Body of pancreas (tissue), 4 donors: ENCODE data around the gene ADCY3. TPM values are rescaled to one million over a fixed set of nuclear protein-coding genes. Genes with fewer than 3 reads are reported as not detected.

ENCODE experiments used
- ATAC-seq: fragments of 150-250 bp; one replicate; pipeline ENCODE4 v1.9.1; 2016
- DNase-seq, 4 donors: peaks; one replicate each; pipeline ENCODE4 v3.0.0-alpha.2; 2019
- H3K27ac ChIP-seq, 4 donors: fragments of 200-600 bp; sonication (generic); 1 replicate in 3 of 4; 2 replicates in 1 of 4; pipeline versions ENCODE4 v1.5.1 to v1.6.1; 2016 to 2019; ENCODE audit warnings: mild to moderate bottlenecking in 1 of 4, mixed read lengths in 1 of 4, moderate library complexity in 1 of 4
- H3K27me3 ChIP-seq, 2 donors: fragments of 200-600 bp; sonication (generic); one replicate each; pipeline ENCODE4 v1.6.0; 2016; ENCODE audit warnings: mild to moderate bottlenecking in 1 of 2
- H3K36me3 ChIP-seq, 2 donors: fragments of 200-600 bp; sonication (generic); replicated peaks in 1 of 2; 2 replicates each; pipeline ENCODE4 v1.5.1; 2016; ENCODE audit warnings: low read depth in 2 of 2; ENCODE audit not compliant: insufficient read depth in 1 of 2
- H3K4me1 ChIP-seq: fragments of 200-600 bp; sonication (generic); one replicate; pipeline ENCODE4 v1.6.0; 2016
- H3K4me3 ChIP-seq, 2 donors: fragments of 200-600 bp; sonication (generic); 1 replicate in 1 of 2; 2 replicates in 1 of 2; pipeline ENCODE4 v1.5.1; 2016 to 2019
- H3K9me3 ChIP-seq, 3 donors: fragments of 200-600 bp; sonication (generic); 1 replicate in 2 of 3; 2 replicates in 1 of 3; pipeline ENCODE4 v1.5.1; 2016
- CTCF ChIP-seq, 7 experiments: fragments of 450-650 bp in 4 of 7; fragments of 200-600 bp in 3 of 7; sonication (generic) in 3 of 7; IDR thresholded peaks; one replicate each; pipeline ENCODE4 v1.5.1; 2016 to 2019; ENCODE audit warnings: antibody characterized with exemption in 7 of 7
- POLR2A ChIP-seq, 3 donors: fragments of 450-650 bp; IDR thresholded peaks; one replicate each; pipeline ENCODE4 v1.6.1; 2016; ENCODE audit warnings: antibody characterized with exemption in 3 of 3, mild to moderate bottlenecking in 2 of 3
- WGBS, 2 donors: methylation state at CpG; one replicate each; pipeline ENCODE4 v1.1.5; 2017; 5-methylcytosine and 5-hydroxymethylcytosine counted together
- intact Hi-C: fragments of 100-400 bp; cut with DNase I; formaldehyde crosslinking; loops from one replicate; pipeline ENCODE4 v1.15.1; 2023
- total RNA-seq, 2 donors: library from RNA; depleted of rRNA; stranded (reverse); fragments of >200 nt; gene quantifications; one replicate each; pipeline ENCODE4 v1.1.0, GENCODE V29; 2016

Gene ADCY3
- total RNA-seq, 2 donors from 2014 or later = 17.1 to 63.9 TPM

GRCh38 chr2:24834733-24835395 lies 85.2 kb downstream of the ADCY3 start:
- Histone ChIP-seq H3K4me1 (peaks cover 4% of the 10 kb centered on the region), H3K4me3 (no peak overlapping the region), H3K27me3 (no peaks in the 10 kb centered on the region), H3K36me3 (no peaks in the 10 kb centered on the region), H3K9me3 (no peaks in the 10 kb centered on the region), H3K27ac (no peak overlapping the region)
- no peak for DNase-seq
- WGBS, 2 donors = 91% methylated on average over 20 of the region's 20 CpGs
- ATAC-seq = no peak
- TF ChIP-seq POLR2A (IDR thresholded peaks at IDR 0.05) (no peak), CTCF (IDR thresholded peaks at IDR 0.05) (no peak)
- intact Hi-C loops = no loop called here

DNA sequence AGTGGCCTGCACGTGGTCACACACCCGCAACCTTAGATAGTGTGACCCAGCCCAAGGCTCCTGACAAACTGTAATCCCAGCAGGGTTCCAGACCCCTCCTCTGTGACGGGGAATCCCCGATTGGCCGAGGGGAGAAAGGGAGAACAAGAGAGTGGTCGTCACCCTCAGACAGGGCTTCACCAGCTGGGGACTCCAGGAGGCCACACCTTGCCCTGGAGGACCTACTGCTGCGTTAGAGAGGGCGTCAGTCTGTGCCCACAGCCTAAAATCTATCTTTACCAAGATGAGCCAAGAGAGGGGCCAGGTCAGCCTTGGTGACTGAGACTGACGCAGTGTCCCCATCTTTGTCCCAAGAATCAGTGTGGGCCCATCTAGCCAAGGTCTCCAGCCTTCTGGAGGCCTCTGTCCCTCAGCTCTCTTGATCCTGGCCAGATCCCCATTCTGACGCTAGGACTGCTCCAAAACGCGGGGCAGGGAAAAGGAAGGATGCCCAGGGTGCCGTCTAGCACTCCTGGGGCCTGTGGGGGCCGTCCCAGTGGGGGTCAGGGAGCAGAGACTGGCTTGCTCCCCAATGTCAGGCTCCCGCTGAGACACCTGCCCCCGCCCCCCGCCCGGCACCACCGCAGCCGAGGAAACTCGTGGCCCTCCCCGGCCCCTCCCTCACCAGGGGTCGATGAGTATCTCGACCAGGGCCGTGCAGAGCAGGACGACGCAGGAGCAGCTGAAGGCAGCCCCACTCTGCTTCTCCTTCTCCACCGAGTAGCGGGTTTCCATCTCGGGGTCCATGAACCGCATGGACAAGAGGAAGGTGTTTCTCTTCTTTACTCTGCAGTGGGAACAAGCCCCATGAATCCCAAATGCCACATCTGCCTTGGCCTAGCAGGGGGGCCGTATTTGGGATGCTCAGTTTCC lies 86.0 kb downstream of the ADCY3 start:
- Histone ChIP-seq H3K27me3 (no peaks in the 10 kb centered on the region), H3K27ac (no peak overlapping the region), H3K9me3 (no peaks in the 10 kb centered on the region), H3K4me1 (peaks cover 4% of the 10 kb centered on the region), H3K4me3 (no peak overlapping the region), H3K36me3 (no peaks in the 10 kb centered on the region)
- ATAC-seq = no peak
- DNase-seq = no peak
- no peak for TF ChIP-seq CTCF (IDR thresholded peaks at IDR 0.05)
- TF ChIP-seq POLR2A (IDR thresholded peaks at IDR 0.05) = no peak
- intact Hi-C loops = no loop called here
- WGBS, 2 donors = 87 to 92% methylated on average over 11 to 30 of the region's 32 CpGs

GRCh38 chr2:24832931-24833701 lies 86.9 kb downstream of the ADCY3 start:
- ATAC-seq (no peak), DNase-seq (no peak)
- no peaks in the 10 kb centered on the region for H3K9me3 ChIP-seq
- no peak overlapping the region for H3K4me3 ChIP-seq
- 90 to 92% methylated on average over 22 of the region's 22 CpGs for WGBS, 2 donors
- peaks cover 4% of the 10 kb centered on the region for H3K4me1 ChIP-seq
- no peak for TF ChIP-seq POLR2A (IDR thresholded peaks at IDR 0.05)
- no peak for TF ChIP-seq CTCF (IDR thresholded peaks at IDR 0.05)
- no peaks in the 10 kb centered on the region for H3K27me3 ChIP-seq
- H3K36me3 ChIP-seq = no peaks in the 10 kb centered on the region
- no peak overlapping the region for H3K27ac ChIP-seq
- intact Hi-C loops = no loop called here

DNA sequence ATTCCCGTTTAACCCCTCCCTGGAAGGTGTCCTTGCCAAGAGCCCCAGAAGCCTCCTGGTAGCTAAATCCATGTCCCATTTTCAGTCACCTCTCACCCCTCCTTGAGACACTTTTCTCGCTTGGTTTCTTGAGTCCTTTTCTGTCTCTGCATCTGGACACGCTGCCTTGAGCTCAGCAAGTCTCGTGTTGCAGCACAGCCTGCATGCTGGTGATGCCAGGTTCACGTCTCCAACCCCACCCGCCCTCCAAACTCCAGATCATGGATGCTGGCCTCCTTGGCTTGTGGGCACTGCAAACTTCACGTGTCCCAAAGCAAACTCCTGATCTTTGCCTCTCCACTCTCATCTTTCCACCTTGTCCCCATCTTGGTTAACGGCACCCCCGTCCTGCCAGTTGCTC lies 87.5 kb downstream of the ADCY3 start:
- H3K27me3 ChIP-seq = no peaks in the 10 kb centered on the region
- intact Hi-C loops = no loop called here
- H3K9me3 ChIP-seq = no peaks in the 10 kb centered on the region
- peaks cover 8% of the 10 kb centered on the region for H3K4me1 ChIP-seq
- H3K36me3 ChIP-seq = no peaks in the 10 kb centered on the region
- DNase-seq = no peak
- 66 to 68% methylated on average over 9 of the region's 9 CpGs for WGBS, 2 donors
- no peak overlapping the region for H3K27ac ChIP-seq
- ATAC-seq = no peak
- TF ChIP-seq CTCF (IDR thresholded peaks at IDR 0.05) = no peak
- TF ChIP-seq POLR2A (IDR thresholded peaks at IDR 0.05) = no peak
- no peak overlapping the region for H3K4me3 ChIP-seq
